ENCODE results near the gene C11orf97.
"Not testable (repeated sequence)": the region's sequence is repeated elsewhere in the genome, so short reads cannot be mapped to it uniquely, and the experiment has no call there.

Gene C11orf97

GRCh38 chr11:94511932-94512781 lies at the start of gene C11orf97:
Gene C11orf97, plus strand, starts transcription at chr11:94512461. Its CDS starts 68 bp downstream, at chr11:94512529.
- peak; percentile 30 for DNase-seq

- no peak for DNase-seq
These were observed 42.8 kb upstream of the C11orf97 start for GRCh38 chr11:94469416-94469815.

GRCh38 chr11:94472916-94473799 lies 39.1 kb upstream of the C11orf97 start:
- DNase-seq: no peak

- DNase-seq: no peak
These were observed 34.6 kb upstream of the C11orf97 start for GRCh38 chr11:94477624-94478023.

GRCh38 chr11:94481342-94481741 lies 30.9 kb upstream of the C11orf97 start:
- DNase-seq: no peak

- no peak for DNase-seq
These were observed 26.2 kb upstream of the C11orf97 start for GRCh38 chr11:94486068-94486467.

- peak; percentile 93 for DNase-seq
These were observed 18.8 kb upstream of the C11orf97 start, which contains the start of the genes ANKRD49 and MRE11 for GRCh38 chr11:94493281-94494125. Gene ANKRD49, plus strand, starts transcription at chr11:94493984. Its CDS starts 2,710 bp downstream, at chr11:94496694. Gene MRE11, minus strand, starts transcription at chr11:94493844. Its CDS starts 1,043 bp downstream, at chr11:94492801.

- DNase-seq: no peak
These were observed 18.1 kb upstream of the C11orf97 start for GRCh38 chr11:94494126-94494680.

GRCh38 chr11:94500181-94500580 lies 12.1 kb upstream of the C11orf97 start:
- no peak for DNase-seq

GRCh38 chr11:94501522-94501921 lies 10.7 kb upstream of the C11orf97 start:
- DNase-seq: no peak

- DNase-seq: no peak
These were observed 7.5 kb upstream of the C11orf97 start for GRCh38 chr11:94504689-94505293.

GRCh38 chr11:94506513-94506912 lies 5.7 kb upstream of the C11orf97 start:
- not testable (repeated sequence) for DNase-seq

GRCh38 chr11:94507485-94507884 lies 4.8 kb upstream of the C11orf97 start:
- no peak for DNase-seq

GRCh38 chr11:94513091-94513490 lies 830 bp downstream of the C11orf97 start:
- DNase-seq: no peak

- DNase-seq: no peak
These were observed 3.1 kb downstream of the C11orf97 start for GRCh38 chr11:94515398-94515797.

- no peak for DNase-seq
These were observed 4.5 kb downstream of the C11orf97 start for GRCh38 chr11:94516725-94517124.

- no peak for DNase-seq
These were observed 6.0 kb downstream of the C11orf97 start for GRCh38 chr11:94518300-94518699.

GRCh38 chr11:94519478-94520084 lies 7.3 kb downstream of the C11orf97 start:
- no peak for DNase-seq

GRCh38 chr11:94521684-94522083 lies 9.4 kb downstream of the C11orf97 start:
- DNase-seq: no peak

- no peak for DNase-seq
These were observed 12.1 kb downstream of the C11orf97 start for GRCh38 chr11:94524341-94524740.

All from stimulated activated naive CD4-positive, alpha-beta T cell treated with Interleukin-2 at 50 U/mL for 16 hours (primary cell).